Transverse colon (tissue), 4 donors: ENCODE measurements around the gene ACP3. TPM values are rescaled to one million over a fixed set of nuclear protein-coding genes. Genes with fewer than 3 reads are reported as not detected.
"Not testable (repeated sequence)": the region's sequence is repeated elsewhere in the genome, so short reads cannot be mapped to it uniquely, and the experiment has no call there.

Source experiments
- DNase-seq: peaks from one replicate; pipeline ENCODE4 v3.0.0-alpha.2; 2019
- H3K27ac ChIP-seq, 4 donors: fragments of 200-600 bp; sonication (generic); 2 replicates each; pipeline ENCODE4 v1.5.1; 2016 to 2018; ENCODE audit warnings: inconsistent platforms in 4 of 4
- H3K27me3 ChIP-seq: fragments of 200-600 bp; sonication (generic); 2 replicates; pipeline ENCODE4 v1.5.1; 2017; ENCODE audit warnings: inconsistent platforms
- H3K36me3 ChIP-seq, 4 donors: fragments of 200-600 bp; sonication (generic); 2 replicates each; pipeline ENCODE4 v1.5.1; 2017 to 2019; ENCODE audit warnings: inconsistent platforms in 4 of 4
- H3K4me1 ChIP-seq, 4 donors: fragments of 200-600 bp; sonication (generic); 2 replicates each; pipeline ENCODE4 v1.5.1; 2017 to 2020; ENCODE audit warnings: inconsistent platforms in 4 of 4
- H3K4me3 ChIP-seq, 4 donors: fragments of 200-600 bp; sonication (generic); 1 replicate in 1 of 4; 2 replicates in 3 of 4; pipeline versions ENCODE4 v1.5.1 to v1.6.1; 2017 to 2019; ENCODE audit warnings: inconsistent platforms in 4 of 4
- H3K9me3 ChIP-seq, 2 donors: fragments of 200-600 bp; sonication (generic); 2 replicates each; pipeline ENCODE4 v1.5.1; 2017 to 2019; ENCODE audit warnings: inconsistent platforms in 2 of 2
- EP300 ChIP-seq: sonication (generic); formaldehyde crosslinking; IDR thresholded peaks from one replicate; pipeline ENCODE4 v1.6.1; 2017; ENCODE audit warnings: antibody characterized with exemption, low read depth
- POLR2A ChIP-seq: fragments of 450-650 bp; IDR thresholded peaks from one replicate; pipeline ENCODE4 v1.6.1; 2016; ENCODE audit warnings: antibody characterized with exemption, mild to moderate bottlenecking, moderate library complexity
- POLR2AphosphoS5 ChIP-seq, 3 donors: sonication (generic); formaldehyde crosslinking; IDR thresholded peaks; one replicate each; pipeline ENCODE4 v1.6.1; 2016; ENCODE audit warnings: antibody characterized with exemption in 3 of 3
- WGBS, 2 donors: methylation state at CpG; one replicate each; pipeline ENCODE4 v1.1.5; 2018; ENCODE audit warnings: low coverage in 1 of 2; 5-methylcytosine and 5-hydroxymethylcytosine counted together
- in situ Hi-C, 4 donors: fragments of 200-750 bp; cut with MboI; loops; one replicate each; pipeline versions ENCODE4 v1.15.0 to v1.15.1; 2017; ENCODE audit warnings: low sequenced_read_pairs in 3 of 4, low pct_ligation_motif_present in 1 of 4, low pct_unique_long_range_greater_than_20kb in 1 of 4
- intact Hi-C: fragments of 100-400 bp; cut with DNase I; formaldehyde crosslinking; loops from one replicate; pipeline ENCODE4 v1.15.1; 2023; ENCODE audit warnings: low total_unique reads
- total RNA-seq, 4 donors: library from RNA; depleted of rRNA; stranded (reverse); fragments of >200 nt; gene quantifications; one replicate each; pipeline ENCODE4 v1.1.0, GENCODE V29; 2016
- TF ChIP-seq, protein P1 (sequence below), 5 experiments: fragments of 200-600 bp in 3 of 5; fragments of 450-650 bp in 2 of 5; sonication (generic) in 3 of 5; IDR thresholded peaks; 1 replicate in 2 of 5; 2 replicates in 3 of 5; pipeline ENCODE4 v1.5.1; 2016 to 2017; ENCODE audit warnings: antibody characterized with exemption in 5 of 5, inconsistent platforms in 3 of 5, mild to moderate bottlenecking in 2 of 5, moderate library complexity in 1 of 5

The ACP3 gene
- total RNA-seq, 4 donors from 2014 or later, result 3.4 to 22.7 (median 7.6) TPM

DNA sequence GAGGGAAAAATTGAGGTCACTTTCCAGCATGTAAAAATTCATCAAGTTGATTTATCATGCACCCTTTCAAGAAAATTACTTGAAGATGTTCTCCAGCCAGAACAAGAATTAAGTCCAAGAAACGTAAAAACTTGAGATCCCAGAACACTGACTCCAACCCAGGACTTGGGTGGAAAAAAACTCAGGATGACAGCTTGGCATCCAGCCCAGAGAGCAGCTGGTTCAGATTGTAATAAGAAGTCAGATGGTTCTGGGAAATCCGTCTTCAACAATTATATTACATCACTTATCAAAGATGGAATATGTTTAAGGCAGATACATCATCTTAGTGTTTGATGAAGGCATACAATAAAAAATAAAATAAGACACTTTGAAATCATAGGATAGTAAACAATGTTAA lies 77.1 kb downstream of the ACP3 start:
- TF ChIP-seq POLR2A (no peak), POLR2AphosphoS5 (IDR thresholded peaks at IDR 0.05) (no peak)
- TF ChIP-seq, protein P1, sequence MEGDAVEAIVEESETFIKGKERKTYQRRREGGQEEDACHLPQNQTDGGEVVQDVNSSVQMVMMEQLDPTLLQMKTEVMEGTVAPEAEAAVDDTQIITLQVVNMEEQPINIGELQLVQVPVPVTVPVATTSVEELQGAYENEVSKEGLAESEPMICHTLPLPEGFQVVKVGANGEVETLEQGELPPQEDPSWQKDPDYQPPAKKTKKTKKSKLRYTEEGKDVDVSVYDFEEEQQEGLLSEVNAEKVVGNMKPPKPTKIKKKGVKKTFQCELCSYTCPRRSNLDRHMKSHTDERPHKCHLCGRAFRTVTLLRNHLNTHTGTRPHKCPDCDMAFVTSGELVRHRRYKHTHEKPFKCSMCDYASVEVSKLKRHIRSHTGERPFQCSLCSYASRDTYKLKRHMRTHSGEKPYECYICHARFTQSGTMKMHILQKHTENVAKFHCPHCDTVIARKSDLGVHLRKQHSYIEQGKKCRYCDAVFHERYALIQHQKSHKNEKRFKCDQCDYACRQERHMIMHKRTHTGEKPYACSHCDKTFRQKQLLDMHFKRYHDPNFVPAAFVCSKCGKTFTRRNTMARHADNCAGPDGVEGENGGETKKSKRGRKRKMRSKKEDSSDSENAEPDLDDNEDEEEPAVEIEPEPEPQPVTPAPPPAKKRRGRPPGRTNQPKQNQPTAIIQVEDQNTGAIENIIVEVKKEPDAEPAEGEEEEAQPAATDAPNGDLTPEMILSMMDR (IDR thresholded peaks at IDR 0.05), result no peak
- no peak overlapping the region for H3K4me3 ChIP-seq
- H3K27me3 ChIP-seq, result no peaks in the 10 kb centered on the region
- H3K36me3 ChIP-seq, result no peaks in the 10 kb centered on the region
- no peak overlapping the region for H3K27ac ChIP-seq
- no peaks in the 10 kb centered on the region for H3K9me3 ChIP-seq
- no peak for DNase-seq
- H3K4me1 ChIP-seq, result no peaks in the 10 kb centered on the region
- 39 to 50% methylated on average over 1 to 2 of the region's 2 CpGs for WGBS, 2 donors
- in situ Hi-C loops (no loop called here), intact Hi-C loops (no loop called here)

DNA sequence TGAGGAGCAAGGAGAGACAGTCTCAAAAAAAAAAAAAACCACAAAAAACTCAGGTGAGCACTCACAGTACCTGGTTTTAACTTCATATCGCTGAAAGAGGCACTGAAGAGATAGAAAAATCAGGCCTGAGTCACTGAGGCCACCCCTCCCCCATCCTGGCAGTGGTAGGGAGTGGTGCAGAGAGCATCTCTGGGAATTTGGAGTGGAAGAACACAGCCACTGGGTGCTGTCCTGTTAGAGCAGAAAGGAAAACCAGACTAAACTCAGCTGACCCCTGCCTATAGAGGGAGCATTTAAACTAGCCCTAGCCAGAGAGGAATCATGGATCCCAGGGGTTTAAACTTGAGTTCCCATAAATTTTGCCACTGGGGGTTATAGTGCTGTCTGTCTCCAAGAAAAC lies 77.9 kb downstream of the ACP3 start:
- Histone ChIP-seq H3K4me1 (no peaks in the 10 kb centered on the region), H3K36me3 (no peaks in the 10 kb centered on the region), H3K9me3 (no peaks in the 10 kb centered on the region), H3K4me3 (no peak overlapping the region), H3K27ac (no peak overlapping the region), H3K27me3 (no peaks in the 10 kb centered on the region)
- WGBS, 2 donors, result 60 to 80% methylated on average over 1 of the region's 1 CpG
- TF ChIP-seq POLR2A, result no peak
- no peak for TF ChIP-seq POLR2AphosphoS5 (IDR thresholded peaks at IDR 0.05)
- TF ChIP-seq, protein P1 (IDR thresholded peaks at IDR 0.05), result no peak
- no peak for TF ChIP-seq EP300
- in situ Hi-C loops, result no loop called here
- intact Hi-C loops, result no loop called here
- DNase-seq, result no peak

DNA sequence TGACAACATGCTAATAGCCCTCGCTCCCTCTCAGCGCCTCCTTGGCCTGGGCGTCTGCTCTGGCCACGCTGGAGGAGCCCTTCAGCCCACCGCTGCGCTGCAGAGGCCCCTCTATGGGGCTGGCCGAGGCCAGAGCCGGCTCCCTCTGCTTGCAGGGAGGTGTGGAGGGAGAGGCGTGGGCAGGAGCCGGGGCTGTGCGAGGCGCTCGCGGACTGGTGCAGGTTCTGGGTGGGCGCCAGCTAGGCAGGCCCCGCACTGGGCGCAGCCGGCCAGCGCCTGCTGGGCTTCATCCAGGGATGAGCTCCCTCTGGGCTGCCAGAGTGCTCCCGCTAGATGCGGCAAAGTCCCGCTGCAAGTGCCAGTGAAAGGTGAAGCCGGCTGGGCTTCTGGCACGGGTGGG lies 79.0 kb downstream of the ACP3 start:
- 96% methylated on average over 24 of the region's 24 CpGs; no CpG with 5 or more reads in 1 of the 2 donors for WGBS, 2 donors
- in situ Hi-C loops, result no loop called here
- no peaks in the 10 kb centered on the region for H3K36me3 ChIP-seq
- intact Hi-C loops, result no loop called here
- H3K27ac ChIP-seq, result no peak overlapping the region
- no peak overlapping the region for H3K4me3 ChIP-seq
- DNase-seq, result no peak
- H3K27me3 ChIP-seq, result no peaks in the 10 kb centered on the region
- TF ChIP-seq POLR2A, result no peak
- TF ChIP-seq EP300, result no peak
- no peak for TF ChIP-seq POLR2AphosphoS5 (IDR thresholded peaks at IDR 0.05)
- TF ChIP-seq, protein P1 (IDR thresholded peaks at IDR 0.05), result no peak
- no peaks in the 10 kb centered on the region for H3K4me1 ChIP-seq
- H3K9me3 ChIP-seq, result no peaks in the 10 kb centered on the region

DNA sequence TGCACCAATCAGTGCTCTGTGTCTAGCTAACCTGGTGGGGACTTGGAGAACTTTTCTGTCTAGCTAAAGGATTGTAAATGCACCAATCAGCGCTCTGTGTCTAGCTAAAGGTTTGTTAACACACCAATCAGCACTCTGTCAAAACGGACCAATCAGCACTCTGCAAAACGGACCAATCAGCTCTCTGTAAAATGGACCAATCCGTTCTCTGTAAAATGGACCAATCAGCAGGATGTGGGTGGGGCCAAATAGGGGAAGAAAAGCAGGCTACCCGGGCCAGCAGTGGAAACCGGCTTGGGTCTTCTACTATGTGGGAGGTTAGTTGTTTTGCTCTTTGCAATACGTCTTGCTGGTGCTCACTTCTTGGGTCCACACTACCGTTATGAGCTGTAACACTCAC lies 79.6 kb downstream of the ACP3 start:
- intact Hi-C loops, in situ Hi-C loops: not testable (repeated sequence)
- WGBS, 2 donors, result 93 to 100% methylated on average over 1 to 8 of the region's 8 CpGs

More for the DNA sequence above, 79.6 kb downstream of the ACP3 start:
- not testable (repeated sequence) for H3K27ac ChIP-seq, H3K36me3 ChIP-seq, DNase-seq, H3K9me3 ChIP-seq, H3K4me1 ChIP-seq, H3K4me3 ChIP-seq, H3K27me3 ChIP-seq
